Prostate gland (tissue), 2 donors: ENCODE data around the gene ATP6V0D1. TPM values are rescaled to one million over a fixed set of nuclear protein-coding genes. Genes with fewer than 3 reads are reported as not detected.

Experiments
- DNase-seq: peaks from one replicate; pipeline ENCODE4 v3.0.0-alpha.2; 2019; ENCODE audit warnings: low spot score
- H3K27ac ChIP-seq, 2 donors: fragments of 200-600 bp; sonication (generic); 2 replicates each; pipeline ENCODE4 v1.5.1; 2017 to 2019
- H3K27me3 ChIP-seq: fragments of 200-600 bp; sonication (generic); replicated peaks from 2 replicates; pipeline ENCODE4 v1.5.1; 2019; ENCODE audit not compliant: insufficient read depth
- H3K36me3 ChIP-seq, 2 donors: fragments of 200-600 bp; sonication (generic); 1 replicate in 1 of 2; 2 replicates in 1 of 2; pipeline versions ENCODE4 v1.5.1 to v1.8.1; 2017 to 2019
- H3K4me1 ChIP-seq: fragments of 200-600 bp; sonication (generic); replicated peaks from 2 replicates; pipeline ENCODE4 v1.5.1; 2019
- H3K4me3 ChIP-seq, 2 donors: fragments of 200-600 bp; sonication (generic); 2 replicates each; pipeline ENCODE4 v1.5.1; 2017 to 2019
- H3K9me3 ChIP-seq: fragments of 200-600 bp; sonication (generic); 2 replicates; pipeline ENCODE4 v1.5.1; 2017
- POLR2A ChIP-seq: fragments of 450-650 bp; IDR thresholded peaks from one replicate; pipeline ENCODE4 v1.6.1; 2016; ENCODE audit warnings: antibody characterized with exemption, mild to moderate bottlenecking
- POLR2AphosphoS5 ChIP-seq: sonication (generic); formaldehyde crosslinking; IDR thresholded peaks from one replicate; pipeline ENCODE4 v1.6.1; 2017; ENCODE audit warnings: antibody characterized with exemption
- WGBS: methylation state at CpG from one replicate; pipeline ENCODE4 v1.1.5; 2018; 5-methylcytosine and 5-hydroxymethylcytosine counted together
- intact Hi-C: fragments of 100-400 bp; cut with DNase I; formaldehyde crosslinking; loops from one replicate; pipeline ENCODE4 v1.14.2; 2022
- total RNA-seq, 2 donors: library from RNA; depleted of rRNA; stranded (reverse); fragments of >200 nt; gene quantifications; one replicate each; pipeline ENCODE4 v1.1.0, GENCODE V29; 2016
- TF ChIP-seq, protein P1 (sequence below), 4 experiments: fragments of 200-600 bp in 2 of 4; fragments of 450-650 bp in 2 of 4; sonication (generic) in 2 of 4; IDR thresholded peaks; 1 replicate in 3 of 4; 2 replicates in 1 of 4; pipeline ENCODE4 v1.5.1; 2016 to 2019; ENCODE audit warnings: antibody characterized with exemption in 4 of 4, mild to moderate bottlenecking in 2 of 4, moderate library complexity in 2 of 4

ATP6V0D1 gene
- total RNA-seq: 100 to 1,000 TPM in 1 of 2 donors, 10 to 100 TPM in 1; 98.3 to 138 TPM

DNA sequence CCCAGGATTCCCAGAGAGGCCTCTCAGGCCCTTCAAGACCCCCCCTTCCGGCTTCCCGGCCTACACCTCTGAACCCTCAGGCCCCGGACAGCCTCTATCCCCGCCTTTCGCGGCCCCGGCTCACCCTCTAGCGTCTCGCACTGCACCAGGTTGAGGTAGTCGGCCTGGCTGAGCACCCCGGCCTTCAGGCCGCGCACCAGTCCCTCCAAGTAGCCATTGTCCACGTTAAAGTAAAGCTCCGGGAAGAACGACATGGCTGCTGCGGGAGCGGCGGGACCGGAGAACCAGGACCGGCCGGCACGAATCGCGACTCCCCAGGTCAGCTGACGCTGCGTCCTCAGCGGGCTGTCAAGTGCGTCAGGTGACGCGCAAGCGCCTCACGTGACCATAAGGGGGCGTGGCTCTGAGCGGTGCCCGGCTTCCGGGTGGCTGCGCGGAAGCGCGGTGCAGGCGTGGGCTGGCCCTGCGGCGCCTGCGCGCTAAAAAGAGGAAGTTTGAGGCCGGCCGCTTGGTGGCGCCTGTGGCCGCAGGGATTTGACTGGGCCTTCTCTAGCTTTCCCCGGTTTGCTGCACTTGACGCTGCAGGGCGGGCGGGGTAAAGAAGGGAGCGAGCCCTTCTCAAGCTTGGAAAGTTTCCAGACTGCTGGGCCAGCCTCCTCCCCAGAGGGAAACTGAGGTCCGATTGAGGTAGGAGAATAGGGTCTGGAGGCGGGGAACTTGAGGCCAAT, at the start of gene ATP6V0D1:
Gene ATP6V0D1 (minus strand): TSS at position 325 of the 728 bp plus-strand sequence. CDS start 71 bp downstream, at position 254.
- Histone ChIP-seq H3K4me3 (peak within 1 kb of the TSS; percentile 88 to 90), H3K36me3 (no peaks in the 10 kb centered on the region), H3K27ac (peak within 1 kb of the TSS; percentile 87 to 90), H3K4me1 (peaks cover 7% of the 10 kb centered on the region), H3K27me3 (no peaks in the 10 kb centered on the region), H3K9me3 (no peaks in the 10 kb centered on the region)
- intact Hi-C loops: loop anchor here (5.0 kb wide), 1 partner anchor 46 kb away; the partner anchor contains the start of gene RIPOR1
- under 1% methylated on average over 53 of the region's 57 CpGs for WGBS
- TF ChIP-seq POLR2A (peak; percentile 89), POLR2AphosphoS5 (peak; percentile 100)
- TF ChIP-seq, protein P1, sequence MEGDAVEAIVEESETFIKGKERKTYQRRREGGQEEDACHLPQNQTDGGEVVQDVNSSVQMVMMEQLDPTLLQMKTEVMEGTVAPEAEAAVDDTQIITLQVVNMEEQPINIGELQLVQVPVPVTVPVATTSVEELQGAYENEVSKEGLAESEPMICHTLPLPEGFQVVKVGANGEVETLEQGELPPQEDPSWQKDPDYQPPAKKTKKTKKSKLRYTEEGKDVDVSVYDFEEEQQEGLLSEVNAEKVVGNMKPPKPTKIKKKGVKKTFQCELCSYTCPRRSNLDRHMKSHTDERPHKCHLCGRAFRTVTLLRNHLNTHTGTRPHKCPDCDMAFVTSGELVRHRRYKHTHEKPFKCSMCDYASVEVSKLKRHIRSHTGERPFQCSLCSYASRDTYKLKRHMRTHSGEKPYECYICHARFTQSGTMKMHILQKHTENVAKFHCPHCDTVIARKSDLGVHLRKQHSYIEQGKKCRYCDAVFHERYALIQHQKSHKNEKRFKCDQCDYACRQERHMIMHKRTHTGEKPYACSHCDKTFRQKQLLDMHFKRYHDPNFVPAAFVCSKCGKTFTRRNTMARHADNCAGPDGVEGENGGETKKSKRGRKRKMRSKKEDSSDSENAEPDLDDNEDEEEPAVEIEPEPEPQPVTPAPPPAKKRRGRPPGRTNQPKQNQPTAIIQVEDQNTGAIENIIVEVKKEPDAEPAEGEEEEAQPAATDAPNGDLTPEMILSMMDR (IDR thresholded peaks at IDR 0.05): peak; percentile 92 to 100 (median 96)
- DNase-seq: peak; percentile 97

DNA sequence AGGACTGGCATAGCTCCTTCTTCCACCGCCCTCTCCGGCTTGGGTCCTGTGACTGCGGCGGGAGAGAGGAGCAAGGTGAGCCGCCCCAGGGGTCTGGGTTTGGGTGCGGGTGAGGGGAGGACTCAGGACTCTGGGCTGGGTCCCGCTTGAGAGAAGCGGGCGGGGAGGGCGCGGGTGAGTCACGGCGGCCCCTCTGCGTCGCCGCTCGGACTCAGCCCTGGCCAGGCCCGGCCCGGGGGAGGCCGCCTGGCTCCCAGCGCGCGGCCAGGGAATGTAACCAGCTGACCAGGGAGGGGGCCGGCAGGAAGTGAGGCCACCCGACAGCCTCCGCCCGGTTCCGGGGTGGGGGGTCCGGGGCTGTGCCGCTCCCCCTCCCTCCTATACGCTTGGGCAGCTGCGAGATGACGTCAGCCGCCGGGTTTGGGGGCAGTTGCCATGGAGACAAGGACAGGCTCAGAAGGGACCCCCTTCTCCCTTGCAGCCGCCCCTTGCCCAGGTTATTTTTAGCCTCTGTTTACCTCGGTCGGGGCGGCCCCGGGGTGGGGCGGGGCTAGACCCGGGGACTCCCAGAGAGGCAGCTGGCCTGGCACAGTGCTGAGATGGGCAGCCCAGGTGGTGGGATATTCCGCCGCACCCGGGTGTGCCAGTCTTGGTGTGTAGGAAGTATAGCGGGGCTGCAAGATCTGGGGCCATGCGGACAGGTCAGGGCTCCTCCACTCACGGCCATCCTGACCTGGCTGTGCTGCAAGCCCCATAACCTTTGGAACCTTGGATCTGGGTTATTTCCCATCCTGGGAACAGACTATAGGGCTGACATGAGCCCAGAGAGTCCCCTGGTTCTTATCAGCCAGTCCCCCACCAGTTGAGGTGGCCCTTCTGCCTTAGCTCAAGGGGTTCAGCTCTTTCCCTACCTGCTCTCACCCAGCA, 49.3 kb upstream of the ATP6V0D1 start:
- 3% methylated on average over 48 of the region's 48 CpGs for WGBS
- H3K4me1 ChIP-seq: peaks cover 3% of the 10 kb centered on the region
- intact Hi-C loops: loop anchor here (10.0 kb wide), 1 partner anchor 405 kb away; the partner anchor contains the start of genes CTRL and PSMB10
- DNase-seq: peak; percentile 35
- TF ChIP-seq POLR2A (peak; percentile 69), POLR2AphosphoS5 (peak; percentile 37)
- TF ChIP-seq, protein P1 (IDR thresholded peaks at IDR 0.05): no peak
- H3K36me3 ChIP-seq: no peaks in the 10 kb centered on the region
- H3K27ac ChIP-seq: peak overlapping the region; percentile 81 to 84
- no peaks in the 10 kb centered on the region for H3K9me3 ChIP-seq
- no peaks in the 10 kb centered on the region for H3K27me3 ChIP-seq
- H3K4me3 ChIP-seq: peak overlapping the region; percentile 66 to 77

GRCh38 chr16:67529582-67530012, 48.6 kb upstream of the ATP6V0D1 start:
- Histone ChIP-seq H3K27me3 (no peaks in the 10 kb centered on the region), H3K9me3 (no peaks in the 10 kb centered on the region), H3K4me1 (peaks cover 3% of the 10 kb centered on the region), H3K27ac (peak overlapping the region; percentile 81 to 84), H3K4me3 (peak overlapping the region; percentile 66 to 77), H3K36me3 (no peaks in the 10 kb centered on the region)
- intact Hi-C loops: loop anchor here (5.0 to 10.0 kb wide), 3 partner anchors 47 to 405 kb away; partner anchors contain the start of genes ACD, AGRP, ATP6V0D1 and C16orf86
- no peak for DNase-seq
- 4% methylated on average over 16 of the region's 16 CpGs for WGBS
- TF ChIP-seq, protein P1 (IDR thresholded peaks at IDR 0.05): no peak

DNA sequence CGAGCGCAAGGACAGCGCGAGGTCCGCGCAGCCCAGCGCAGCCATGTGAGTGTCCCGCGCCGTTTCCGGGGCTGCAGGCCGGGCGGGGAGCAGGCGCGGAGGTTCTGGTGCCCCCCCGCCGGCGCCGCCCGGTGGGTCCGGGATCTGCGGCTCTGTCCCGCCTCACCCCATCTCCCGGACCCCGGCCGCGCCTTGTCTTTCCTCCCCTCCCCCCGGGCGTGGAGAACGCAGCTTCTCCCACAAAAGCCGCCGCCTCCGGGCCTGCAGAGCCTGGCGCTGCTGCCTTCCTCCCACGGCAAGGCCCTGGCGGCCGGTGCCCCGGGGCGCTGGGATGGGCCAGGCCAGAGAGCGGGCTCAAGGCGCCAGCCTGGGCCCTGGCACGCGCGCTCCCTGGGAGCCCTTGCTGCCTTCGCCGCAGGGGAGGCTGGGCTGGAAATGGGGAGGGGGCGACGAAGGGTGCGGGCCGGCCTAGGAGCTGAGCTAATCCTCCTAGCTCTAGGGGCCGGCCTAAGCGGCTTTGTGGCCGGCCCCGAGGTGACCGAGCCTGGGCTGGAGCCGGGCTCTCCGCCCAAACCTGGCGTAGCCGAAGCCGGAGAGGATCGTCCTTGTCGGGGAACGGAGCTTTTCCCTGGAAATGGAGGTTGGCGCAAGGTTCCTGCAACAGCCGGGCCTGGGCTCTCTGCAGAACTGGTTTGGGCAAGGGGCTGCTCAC, 48.1 kb upstream of the ATP6V0D1 start:
- intact Hi-C loops: loop anchor here (5.0 to 10.0 kb wide), 2 partner anchors 47 to 136 kb away; partner anchors contain the start of genes ACD, AGRP, ATP6V0D1 and C16orf86
- WGBS: 0% methylated on average over 47 of the region's 65 CpGs
- H3K4me1 ChIP-seq: peaks cover 3% of the 10 kb centered on the region

More for the DNA sequence above, 48.1 kb upstream of the ATP6V0D1 start:
- no peaks in the 10 kb centered on the region for H3K9me3 ChIP-seq
- peak overlapping the region; percentile 66 to 77 for H3K4me3 ChIP-seq
- H3K27ac ChIP-seq: peak overlapping the region; percentile 81 to 84
- no peaks in the 10 kb centered on the region for H3K27me3 ChIP-seq
- TF ChIP-seq POLR2AphosphoS5 (no peak), POLR2A (peak; percentile 28)
- TF ChIP-seq, protein P1 (IDR thresholded peaks at IDR 0.05): peak in 1 of 4 experiments; percentile 13
- no peak for DNase-seq
- no peaks in the 10 kb centered on the region for H3K36me3 ChIP-seq
